ENCODE measurements around the gene PNPLA5.
A peak's percentile ranks its signal among the peaks of the same experiment; 100 is the strongest.
"Not testable (repeated sequence)": the region's sequence is repeated elsewhere in the genome, so short reads cannot be mapped to it uniquely, and the experiment has no call there.

The PNPLA5 gene

GRCh38 chr22:43891360-43892182 is at the start of gene PNPLA5:
Gene PNPLA5 (minus strand): TSS chr22:43892013. CDS start chr22:43891880, 133 bp downstream.
- DNase-seq, result no peak

- no peak for DNase-seq
Observed at GRCh38 chr22:43941449-43941848, 49.6 kb upstream of the PNPLA5 start.

- no peak for DNase-seq
Observed at GRCh38 chr22:43931771-43932170, 40.0 kb upstream of the PNPLA5 start.

- no peak for DNase-seq
Observed at GRCh38 chr22:43928908-43929307, 37.1 kb upstream of the PNPLA5 start.

GRCh38 chr22:43928468-43928867 is 36.7 kb upstream of the PNPLA5 start:
- DNase-seq, result no peak

GRCh38 chr22:43926349-43926710 is 34.5 kb upstream of the PNPLA5 start:
- no peak for DNase-seq

GRCh38 chr22:43925433-43926348 is 33.9 kb upstream of the PNPLA5 start:
- DNase-seq, result no peak

GRCh38 chr22:43924877-43925276 is 33.1 kb upstream of the PNPLA5 start:
- DNase-seq, result no peak

GRCh38 chr22:43923631-43924464 is 32.0 kb upstream of the PNPLA5 start, which contains the start of gene PNPLA3:
Gene PNPLA3 (plus strand): TSS chr22:43923805. CDS start chr22:43923912, 107 bp downstream.
- DNase-seq, result peak in 13 of 14 donors; percentile 16 to 85 (median 73)

- DNase-seq, result no peak
Observed at GRCh38 chr22:43923191-43923590, 31.4 kb upstream of the PNPLA5 start.

- no peak for DNase-seq
Observed at GRCh38 chr22:43922123-43922522, 30.3 kb upstream of the PNPLA5 start.

- DNase-seq, result peak in 4 of 14 donors; percentile 6 to 68 (median 34)
Observed at GRCh38 chr22:43921370-43921769, 29.6 kb upstream of the PNPLA5 start.

- DNase-seq, result no peak
Observed at GRCh38 chr22:43919106-43919973, 27.5 kb upstream of the PNPLA5 start.

GRCh38 chr22:43917521-43917920 is 25.7 kb upstream of the PNPLA5 start:
- no peak for DNase-seq

GRCh38 chr22:43911351-43911750 is 19.5 kb upstream of the PNPLA5 start:
- no peak for DNase-seq

GRCh38 chr22:43910178-43910695 is 18.4 kb upstream of the PNPLA5 start:
- DNase-seq, result no peak

- no peak for DNase-seq
Observed at GRCh38 chr22:43909708-43910107, 17.9 kb upstream of the PNPLA5 start.

GRCh38 chr22:43905681-43906080 is 13.9 kb upstream of the PNPLA5 start:
- DNase-seq, result no peak

- DNase-seq, result not testable (repeated sequence)
Observed at GRCh38 chr22:43904412-43904811, 12.6 kb upstream of the PNPLA5 start.

- DNase-seq, result not testable (repeated sequence)
Observed at GRCh38 chr22:43903033-43903432, 11.2 kb upstream of the PNPLA5 start.
